Activated naive CD8-positive, alpha-beta T cell (primary cell): ENCODE data around the gene INKA1.
"Not testable (repeated sequence)": the region's sequence is repeated elsewhere in the genome, so short reads cannot be mapped to it uniquely, and the experiment has no call there.

Experiments
- H3K27ac Mint-ChIP-seq: one replicate; pipeline ENCODE4 v1.8.0; 2021; ENCODE audit warnings: mixed read lengths
- H3K27me3 Mint-ChIP-seq: one replicate; pipeline ENCODE4 v1.8.0; 2021; ENCODE audit warnings: mixed read lengths
- H3K36me3 Mint-ChIP-seq: one replicate; pipeline ENCODE4 v1.8.0; 2021; ENCODE audit warnings: mixed read lengths
- H3K4me1 Mint-ChIP-seq: one replicate; pipeline ENCODE4 v1.8.0; 2021; ENCODE audit warnings: low read depth, mixed read lengths
- H3K4me3 Mint-ChIP-seq: one replicate; pipeline ENCODE4 v1.8.0; 2021; ENCODE audit warnings: mild to moderate bottlenecking, mixed read lengths
- H3K9me3 Mint-ChIP-seq: one replicate; pipeline ENCODE4 v1.8.0; 2021; ENCODE audit warnings: low read depth, mixed read lengths

Gene INKA1

GRCh38 chr3:49802719-49803464 lies at the start of gene INKA1:
TSS of gene INKA1 (plus strand) at chr3:49803261. CDS start at chr3:49803393, 132 bp downstream.
- H3K36me3 Mint-ChIP-seq, result no peaks in the 10 kb centered on the region
- H3K27me3 Mint-ChIP-seq, result peaks cover 4% of the 10 kb centered on the region
- peak within 1 kb of the TSS; percentile 86 for H3K27ac Mint-ChIP-seq
- H3K9me3 Mint-ChIP-seq, result no peaks in the 10 kb centered on the region
- peak within 1 kb of the TSS; percentile 90 for H3K4me3 Mint-ChIP-seq
- H3K4me1 Mint-ChIP-seq, result peaks cover 41% of the 10 kb centered on the region

GRCh38 chr3:49754536-49754935 lies 48.5 kb upstream of the INKA1 start:
- Mint-ChIP-seq H3K36me3 (no peaks in the 10 kb centered on the region), H3K4me1 (peaks cover 32% of the 10 kb centered on the region), H3K9me3 (no peaks in the 10 kb centered on the region), H3K27ac (no peak overlapping the region), H3K4me3 (no peak overlapping the region), H3K27me3 (no peaks in the 10 kb centered on the region)

- H3K27ac Mint-ChIP-seq, result no peak overlapping the region
- H3K27me3 Mint-ChIP-seq, result no peaks in the 10 kb centered on the region
- H3K9me3 Mint-ChIP-seq, result no peaks in the 10 kb centered on the region
- peaks cover 31% of the 10 kb centered on the region for H3K4me1 Mint-ChIP-seq
- no peak overlapping the region for H3K4me3 Mint-ChIP-seq
- H3K36me3 Mint-ChIP-seq, result no peaks in the 10 kb centered on the region
Observed at GRCh38 chr3:49756036-49756435, 47.0 kb upstream of the INKA1 start.

GRCh38 chr3:49757197-49757596 lies 45.9 kb upstream of the INKA1 start:
- H3K27ac Mint-ChIP-seq, result no peak overlapping the region
- H3K27me3 Mint-ChIP-seq, result no peaks in the 10 kb centered on the region
- H3K36me3 Mint-ChIP-seq, result no peaks in the 10 kb centered on the region
- no peak overlapping the region for H3K4me3 Mint-ChIP-seq
- H3K9me3 Mint-ChIP-seq, result no peaks in the 10 kb centered on the region
- peaks cover 31% of the 10 kb centered on the region for H3K4me1 Mint-ChIP-seq

GRCh38 chr3:49759226-49759625 lies 43.8 kb upstream of the INKA1 start:
- Mint-ChIP-seq H3K9me3 (no peaks in the 10 kb centered on the region), H3K27ac (peak overlapping the region; percentile 28), H3K27me3 (no peaks in the 10 kb centered on the region), H3K4me1 (peaks cover 27% of the 10 kb centered on the region), H3K36me3 (no peaks in the 10 kb centered on the region), H3K4me3 (no peak overlapping the region)

- no peaks in the 10 kb centered on the region for H3K36me3 Mint-ChIP-seq
- H3K4me3 Mint-ChIP-seq, result no peak overlapping the region
- no peaks in the 10 kb centered on the region for H3K27me3 Mint-ChIP-seq
- H3K27ac Mint-ChIP-seq, result no peak overlapping the region
- H3K9me3 Mint-ChIP-seq, result no peaks in the 10 kb centered on the region
- H3K4me1 Mint-ChIP-seq, result peaks cover 16% of the 10 kb centered on the region
Observed at GRCh38 chr3:49761661-49762060, 41.4 kb upstream of the INKA1 start.

GRCh38 chr3:49763981-49764380 lies 39.1 kb upstream of the INKA1 start:
- Mint-ChIP-seq H3K4me1 (peaks cover 18% of the 10 kb centered on the region), H3K27ac (no peak overlapping the region), H3K9me3 (no peaks in the 10 kb centered on the region), H3K4me3 (no peak overlapping the region), H3K36me3 (no peaks in the 10 kb centered on the region), H3K27me3 (no peaks in the 10 kb centered on the region)

- no peaks in the 10 kb centered on the region for H3K27me3 Mint-ChIP-seq
- no peak overlapping the region for H3K4me3 Mint-ChIP-seq
- H3K27ac Mint-ChIP-seq, result peak overlapping the region; percentile 62
- peaks cover 34% of the 10 kb centered on the region for H3K4me1 Mint-ChIP-seq
- no peaks in the 10 kb centered on the region for H3K9me3 Mint-ChIP-seq
- peaks cover 4% of the 10 kb centered on the region for H3K36me3 Mint-ChIP-seq
Observed at GRCh38 chr3:49769286-49769915, 33.7 kb upstream of the INKA1 start.

GRCh38 chr3:49769926-49770325 lies 33.1 kb upstream of the INKA1 start:
- H3K27me3 Mint-ChIP-seq, result no peaks in the 10 kb centered on the region
- H3K9me3 Mint-ChIP-seq, result no peaks in the 10 kb centered on the region
- H3K36me3 Mint-ChIP-seq, result peaks cover 4% of the 10 kb centered on the region
- H3K4me3 Mint-ChIP-seq, result no peak overlapping the region
- H3K4me1 Mint-ChIP-seq, result peaks cover 38% of the 10 kb centered on the region
- H3K27ac Mint-ChIP-seq, result peak overlapping the region; percentile 62

- Mint-ChIP-seq H3K36me3 (peaks cover 4% of the 10 kb centered on the region), H3K27me3 (no peaks in the 10 kb centered on the region), H3K9me3 (no peaks in the 10 kb centered on the region), H3K4me3 (no peak overlapping the region), H3K27ac (peak overlapping the region; percentile 61), H3K4me1 (peaks cover 46% of the 10 kb centered on the region)
Observed at GRCh38 chr3:49771340-49771938, 31.6 kb upstream of the INKA1 start.

GRCh38 chr3:49772703-49773102 lies 30.4 kb upstream of the INKA1 start:
- Mint-ChIP-seq H3K4me1 (peaks cover 48% of the 10 kb centered on the region), H3K27me3 (no peaks in the 10 kb centered on the region), H3K36me3 (peaks cover 4% of the 10 kb centered on the region), H3K27ac (no peak overlapping the region), H3K4me3 (no peak overlapping the region), H3K9me3 (no peaks in the 10 kb centered on the region)

- H3K9me3 Mint-ChIP-seq, result no peaks in the 10 kb centered on the region
- H3K36me3 Mint-ChIP-seq, result no peaks in the 10 kb centered on the region
- no peaks in the 10 kb centered on the region for H3K27me3 Mint-ChIP-seq
- no peak overlapping the region for H3K4me3 Mint-ChIP-seq
- peaks cover 44% of the 10 kb centered on the region for H3K4me1 Mint-ChIP-seq
- peak overlapping the region; percentile 46 for H3K27ac Mint-ChIP-seq
Observed at GRCh38 chr3:49775538-49775937, 27.5 kb upstream of the INKA1 start.

- not testable (repeated sequence) for H3K4me3 Mint-ChIP-seq, H3K36me3 Mint-ChIP-seq, H3K27ac Mint-ChIP-seq, H3K9me3 Mint-ChIP-seq, H3K27me3 Mint-ChIP-seq
- H3K4me1 Mint-ChIP-seq, result peaks cover 47% of the 10 kb centered on the region
Observed at GRCh38 chr3:49776101-49776500, 27.0 kb upstream of the INKA1 start.

GRCh38 chr3:49779358-49780079 lies 23.5 kb upstream of the INKA1 start:
- H3K9me3 Mint-ChIP-seq, result no peaks in the 10 kb centered on the region
- peak overlapping the region; percentile 76 for H3K27ac Mint-ChIP-seq
- peaks cover 55% of the 10 kb centered on the region for H3K4me1 Mint-ChIP-seq
- peak overlapping the region; percentile 54 for H3K4me3 Mint-ChIP-seq
- no peaks in the 10 kb centered on the region for H3K27me3 Mint-ChIP-seq
- H3K36me3 Mint-ChIP-seq, result peaks cover 3% of the 10 kb centered on the region
